T47D (cell line): Measurements from ENCODE around the gene SPAG5.

Experiments
- DNase-seq, 2 experiments: peaks; one replicate each; pipeline versions ENCODE4 v3.0.0 to v3.0.0-alpha.2; 2011 to 2012; ENCODE audit warnings: low read depth in 1 of 2, low spot score in 1 of 2
- JUND ChIP-seq: IDR thresholded peaks from 2 replicates; pipeline ENCODE4 v1.6.1; 2012; ENCODE audit warnings: low read depth
- in situ Hi-C: cut with HindIII; loops from 2 replicates; pipeline ENCODE4 v1.10.0; 2016; ENCODE audit warnings: low sequenced_read_pairs, low pct_unique_long_range_greater_than_20kb

Gene SPAG5

DNA sequence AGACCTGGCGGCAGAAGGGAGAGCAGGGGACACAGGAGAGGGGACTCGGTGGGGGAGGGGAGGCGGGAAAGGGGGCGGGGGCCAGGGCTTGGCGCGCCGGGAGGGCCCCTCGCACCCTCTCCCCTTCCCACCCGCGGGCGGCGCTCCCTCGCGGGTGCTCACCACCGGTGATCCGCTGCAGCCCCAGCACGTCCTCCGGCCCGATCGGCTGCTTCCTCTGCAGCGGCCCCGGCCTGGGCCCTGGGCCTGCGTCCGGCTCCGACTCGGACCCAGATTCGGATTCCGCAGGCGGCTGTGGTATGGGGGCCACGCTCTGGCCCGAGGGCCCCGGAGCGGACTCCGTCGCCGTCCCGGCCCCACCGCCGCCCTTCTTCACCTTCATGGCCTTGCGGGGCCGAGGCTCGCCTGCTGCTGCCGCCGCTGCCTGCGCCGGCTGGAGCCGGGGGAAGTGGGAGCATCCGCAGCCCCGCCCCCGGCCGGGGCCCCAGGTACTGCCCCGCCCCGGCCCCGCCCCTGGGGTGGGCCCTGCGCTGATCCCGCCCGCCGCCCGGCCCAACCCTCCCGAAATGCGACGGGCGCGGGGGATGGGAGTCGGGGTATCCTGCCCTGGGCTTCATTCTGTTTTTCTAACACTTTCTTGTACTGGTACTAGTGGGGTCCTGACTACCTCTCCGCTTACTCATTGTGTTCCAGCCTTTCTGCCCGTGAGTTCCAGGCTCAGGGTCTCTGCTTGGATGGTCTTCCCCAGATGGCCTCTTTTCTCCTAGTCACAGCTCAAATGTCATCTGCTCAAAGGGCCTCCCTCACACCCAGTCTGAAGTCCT, 46.4 kb downstream of the SPAG5 start, which contains the start of gene UNC119:
TSS of gene UNC119 (minus strand) at position 449 of the 824 bp plus-strand sequence. CDS start at position 382, 67 bp downstream.
- peak; percentile 83 to 91 for DNase-seq
- in situ Hi-C loops = no loop called here
- no peak for TF ChIP-seq JUND

DNA sequence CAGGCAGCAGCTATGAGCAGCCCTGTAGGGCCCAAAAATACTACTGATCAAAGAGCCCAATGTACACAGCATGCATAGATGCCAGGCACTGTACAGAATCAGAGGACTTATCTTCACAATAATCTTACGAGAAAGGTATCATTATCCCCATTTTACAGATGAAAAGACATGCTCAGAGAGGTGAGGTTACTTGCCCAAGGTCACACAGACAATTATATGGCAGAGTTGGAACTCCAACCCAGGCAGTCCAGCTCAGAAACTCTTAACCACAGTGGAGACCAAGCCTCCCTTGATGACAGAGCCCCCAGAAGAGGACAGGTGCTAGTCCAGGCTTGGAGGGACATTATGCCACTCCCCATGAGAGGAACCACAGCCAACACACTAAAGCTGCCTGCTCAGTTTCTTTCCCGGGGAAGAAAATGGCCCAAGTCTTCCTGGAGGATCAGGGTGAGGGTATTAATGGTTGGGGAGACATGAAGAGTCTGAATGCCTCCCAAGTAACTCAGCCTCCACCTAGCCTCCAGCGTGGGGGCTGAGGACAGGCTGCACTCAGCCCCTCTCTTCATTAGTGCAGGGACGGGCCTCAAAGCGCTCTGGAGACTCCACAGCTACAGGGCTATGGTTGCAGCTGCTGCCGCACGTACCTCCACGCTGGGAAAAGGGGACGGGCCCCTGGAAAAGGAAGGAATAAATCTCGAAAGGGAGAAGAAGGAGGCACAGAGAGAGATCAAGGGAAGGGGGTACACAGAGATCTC, 47.2 kb downstream of the SPAG5 start:
- peak in 1 of 2 experiments; percentile 65 for DNase-seq
- TF ChIP-seq JUND = no peak

DNA sequence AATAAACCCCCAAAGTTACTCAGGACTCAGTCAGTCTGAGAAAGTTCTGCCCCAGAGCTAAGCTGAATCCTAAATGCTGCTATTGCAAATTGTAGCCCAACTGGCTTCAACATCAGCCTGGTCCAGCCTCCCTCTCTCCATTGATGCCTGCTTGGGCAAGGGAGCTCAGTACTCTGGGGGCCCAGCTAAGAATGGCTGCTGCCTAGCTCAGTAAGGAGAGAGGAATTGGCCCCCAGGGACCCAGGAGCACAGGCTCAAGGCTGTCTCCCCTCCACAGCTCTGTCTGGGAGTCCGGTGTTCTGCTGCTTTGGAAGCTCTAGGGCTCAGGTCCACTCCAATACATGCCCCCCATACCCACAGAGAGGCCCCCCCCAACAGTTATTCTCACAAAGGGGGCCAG, 48.0 kb downstream of the SPAG5 start:
- in situ Hi-C loops = no loop called here
- no peak for TF ChIP-seq JUND
- DNase-seq = no peak

More for the DNA sequence above, 47.2 kb downstream of the SPAG5 start:
- in situ Hi-C loops = no loop called here

DNA sequence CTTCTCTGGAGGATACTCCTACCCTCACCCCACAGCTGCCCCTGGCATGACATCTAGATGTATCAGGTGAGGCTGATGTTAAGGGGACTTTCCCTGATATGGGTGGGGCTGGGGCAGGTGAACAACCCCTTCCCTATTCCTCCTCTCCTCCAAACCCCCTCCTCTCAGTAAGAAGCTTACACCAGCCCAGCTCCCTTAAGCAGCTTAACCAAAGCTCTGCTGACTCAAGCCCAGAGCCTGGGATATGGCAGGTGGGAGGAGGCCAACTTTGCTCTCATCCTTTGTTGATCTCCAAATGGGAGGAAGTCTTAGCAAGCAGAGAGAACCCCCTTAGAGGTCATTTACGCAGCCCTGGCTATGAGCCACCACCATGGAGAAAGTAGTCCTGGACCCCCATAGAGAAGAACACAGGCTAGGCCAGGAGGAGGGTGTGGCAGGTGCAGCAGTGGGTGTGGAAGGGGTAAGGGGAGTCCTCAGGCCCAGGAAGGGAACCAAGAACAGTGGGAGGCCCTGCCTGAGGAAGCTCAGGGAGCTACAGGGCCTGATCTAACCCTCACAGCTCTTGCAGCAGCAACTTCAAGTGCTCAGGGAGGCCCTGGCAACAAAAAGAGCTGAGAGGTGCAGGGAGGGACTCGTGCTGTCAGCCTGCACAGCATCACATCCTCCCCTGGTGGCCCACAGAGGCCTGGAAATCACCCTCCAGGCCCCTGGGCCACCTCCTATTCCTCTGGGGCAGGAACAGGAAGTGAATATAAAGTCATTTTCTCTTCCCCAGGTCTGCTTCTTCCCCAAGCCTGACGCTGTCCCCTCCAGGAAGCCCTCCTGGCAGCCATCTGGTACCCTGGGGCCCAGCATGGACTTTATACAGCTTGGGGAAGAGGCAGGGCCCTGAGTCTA, 49.3 kb downstream of the SPAG5 start:
- no peak for DNase-seq
- in situ Hi-C loops = no loop called here

DNA sequence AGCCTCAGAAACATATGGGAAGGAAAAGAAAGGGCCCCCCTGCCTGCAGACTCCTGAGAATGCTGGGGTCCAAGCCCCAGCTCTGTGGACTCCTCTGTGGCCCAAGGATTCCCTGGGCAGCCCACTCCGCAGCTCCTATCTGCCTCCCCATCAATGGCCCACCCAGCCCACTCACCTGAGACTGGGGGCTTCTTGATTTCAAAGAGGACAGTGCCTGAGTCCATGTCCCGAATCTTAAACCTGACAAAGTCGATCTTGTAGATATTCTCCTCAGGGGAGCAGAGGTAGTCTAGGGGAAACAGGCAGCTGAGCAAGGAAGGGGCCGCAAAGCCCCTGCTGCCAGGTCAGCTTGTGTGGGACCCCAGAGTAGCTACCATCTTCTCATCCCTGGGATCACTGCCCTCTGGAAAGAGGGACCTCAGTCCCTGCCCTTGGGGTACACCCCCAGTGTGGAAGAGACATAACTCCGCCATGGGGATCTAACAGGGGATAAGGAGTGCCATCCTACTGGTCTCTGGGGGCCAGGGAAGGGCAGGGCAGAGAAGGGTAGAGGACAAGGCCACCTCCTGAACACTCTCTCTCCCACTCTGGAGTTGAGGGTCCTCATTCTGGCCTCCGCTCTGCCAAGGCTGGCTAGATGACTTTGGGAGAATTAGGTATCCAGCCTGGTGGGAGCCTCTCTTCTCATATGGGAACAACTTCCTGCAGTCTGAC, 50.3 kb downstream of the SPAG5 start:
- no peak for DNase-seq
- TF ChIP-seq JUND = no peak
- in situ Hi-C loops = no loop called here

More for the DNA sequence above, 49.3 kb downstream of the SPAG5 start:
- TF ChIP-seq JUND = no peak

DNA sequence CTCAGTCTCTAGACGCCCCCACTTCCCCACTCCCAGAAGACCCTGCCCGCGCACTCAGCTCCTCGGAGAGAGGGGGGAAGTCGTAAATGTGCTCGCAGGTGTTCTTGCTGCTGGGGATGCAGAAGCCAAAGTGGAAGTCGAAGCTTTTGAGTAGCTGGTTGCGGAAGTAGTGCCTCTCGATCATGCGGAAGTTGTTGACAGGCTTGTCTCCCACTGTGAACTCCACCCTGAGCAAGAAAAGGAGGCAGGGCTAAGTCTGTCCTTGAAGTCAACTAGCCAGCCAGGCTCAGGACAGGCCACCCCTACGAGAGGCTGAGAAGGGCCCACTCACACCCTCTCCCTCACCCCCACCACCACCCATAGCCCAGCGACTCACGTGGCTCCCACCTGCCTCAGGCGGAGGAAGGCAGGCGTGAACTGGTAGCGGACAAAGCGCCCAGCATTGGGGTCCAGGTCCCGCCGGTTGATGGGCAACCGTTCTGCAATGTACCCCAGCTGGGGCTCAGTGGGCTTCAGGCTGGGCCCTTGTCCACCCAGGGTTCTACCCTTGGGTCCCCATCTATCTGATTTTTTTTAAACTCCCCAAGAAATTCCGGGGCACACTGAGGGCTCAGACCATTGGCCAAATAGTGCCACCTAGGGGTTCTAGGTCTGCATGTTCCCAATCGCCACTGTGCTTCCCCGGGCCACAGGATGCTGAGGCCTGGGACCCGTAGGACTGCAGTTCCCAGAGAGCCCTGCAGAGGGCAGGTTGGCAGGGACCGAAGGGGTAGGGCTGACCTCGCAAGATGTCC, 51.0 kb downstream of the SPAG5 start:
- peak; percentile 75 to 93 for DNase-seq
- in situ Hi-C loops = no loop called here
- TF ChIP-seq JUND = no peak

DNA sequence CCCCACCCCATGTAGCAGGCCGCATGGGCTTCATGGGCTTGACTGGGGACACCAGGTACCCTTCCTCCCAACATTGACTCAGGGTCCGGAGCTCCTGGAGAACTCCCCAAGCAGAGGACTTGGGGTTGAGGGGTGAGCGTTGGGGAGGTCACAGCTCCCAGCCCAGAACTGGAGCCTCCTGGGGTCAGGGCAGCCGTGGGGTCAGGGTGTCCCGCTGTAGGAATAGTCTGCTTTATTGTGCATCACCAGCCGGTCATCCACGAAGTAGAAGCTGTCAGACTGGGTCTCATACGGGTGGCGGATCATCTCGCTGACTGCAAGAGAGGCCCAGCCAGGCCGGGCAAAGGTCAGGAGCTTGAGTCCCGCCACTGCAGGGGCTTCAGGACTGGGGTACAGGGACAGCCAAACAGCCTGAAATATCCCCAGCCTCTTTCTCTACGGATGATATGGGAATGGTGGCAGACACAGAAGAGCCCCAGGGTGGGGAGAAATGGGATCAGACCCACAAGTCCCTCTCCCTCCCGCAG, 51.7 kb downstream of the SPAG5 start:
- in situ Hi-C loops = no loop called here
- DNase-seq = no peak
- no peak for TF ChIP-seq JUND

DNA sequence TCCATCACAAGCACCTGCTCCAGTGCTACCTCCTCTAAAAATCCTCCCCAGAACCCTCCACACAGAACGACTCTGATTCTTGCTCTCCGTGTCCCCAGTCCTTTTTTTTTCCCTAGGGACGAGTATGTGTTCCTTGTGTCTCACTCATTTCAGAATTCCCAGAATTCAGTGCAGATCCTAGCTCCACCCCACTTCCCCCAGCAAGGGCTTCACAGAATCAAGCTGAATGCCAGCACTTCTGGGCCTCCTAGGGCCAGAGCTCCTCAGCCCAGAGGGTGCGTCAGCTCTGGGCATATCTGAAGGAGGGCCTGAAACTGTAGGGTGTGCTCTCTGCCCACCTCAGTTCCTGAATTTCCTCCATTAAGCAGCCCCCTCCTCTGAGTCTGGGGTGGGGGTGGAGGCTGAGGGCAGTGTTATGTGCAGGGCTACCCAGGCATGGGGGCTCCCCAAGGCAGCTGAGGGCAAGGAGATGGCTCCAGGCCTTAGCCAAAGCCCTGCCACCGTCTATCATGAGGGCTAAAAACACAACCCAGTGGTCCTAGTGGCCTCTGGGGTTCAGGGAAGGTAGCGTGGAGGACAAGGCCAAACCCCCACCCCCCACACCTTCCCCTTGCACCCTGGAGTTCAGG, 52.9 kb downstream of the SPAG5 start:
- in situ Hi-C loops = no loop called here
- DNase-seq = no peak
- TF ChIP-seq JUND = no peak

DNA sequence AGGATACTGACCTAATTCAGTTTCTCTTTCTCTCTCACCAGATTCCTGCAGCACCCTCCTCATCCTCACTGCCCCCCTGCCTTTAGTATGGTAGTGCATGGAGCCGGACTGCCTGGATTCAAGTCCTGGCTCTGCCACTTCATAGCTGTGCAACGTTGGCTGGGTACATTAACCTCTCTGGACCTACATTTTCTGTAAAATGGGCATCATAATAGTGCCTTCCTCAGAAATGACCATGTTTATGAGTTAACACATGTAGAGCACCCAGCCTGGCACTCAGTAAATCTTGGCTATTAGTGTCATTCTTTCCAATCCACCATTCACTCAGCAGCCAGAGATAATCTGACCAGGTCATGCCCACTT, 53.7 kb downstream of the SPAG5 start:
- no peak for DNase-seq
- TF ChIP-seq JUND = no peak
- in situ Hi-C loops = no loop called here

DNA sequence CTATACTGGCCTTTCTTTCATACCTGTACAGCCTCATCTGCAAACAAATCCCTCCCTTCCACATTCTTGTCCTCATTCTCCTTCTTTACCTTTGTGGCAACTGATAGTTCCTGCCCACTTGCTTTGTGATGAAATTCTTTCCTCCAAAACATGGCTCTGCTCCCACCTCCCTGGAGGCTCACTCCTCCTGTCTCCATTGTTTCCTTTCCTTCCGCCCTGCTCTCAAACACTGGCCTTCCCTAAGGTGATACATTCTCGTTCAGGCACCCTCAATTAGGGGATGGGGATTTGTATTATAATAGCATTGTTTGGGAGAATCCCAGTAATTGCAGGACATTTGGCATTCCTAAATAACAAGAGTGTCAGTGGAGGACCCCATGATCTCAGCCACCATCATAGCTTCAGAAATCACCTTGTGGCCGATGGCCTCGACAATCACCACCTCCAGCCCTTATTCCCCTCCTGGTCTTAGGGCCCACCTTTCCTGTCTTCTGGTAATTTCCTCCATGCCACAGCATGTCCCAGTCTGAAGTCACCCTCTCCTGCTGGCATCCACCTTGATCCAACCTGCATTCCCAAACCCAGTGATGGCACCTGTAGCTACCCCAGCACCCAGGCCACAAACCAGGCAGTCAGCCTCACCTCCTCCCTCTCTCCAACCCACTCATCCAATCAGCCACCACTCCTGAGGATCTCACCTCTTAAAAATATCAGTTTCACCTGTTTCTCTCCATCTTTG, 54.3 kb downstream of the SPAG5 start:
- in situ Hi-C loops = no loop called here
- DNase-seq = no peak
- no peak for TF ChIP-seq JUND
